LNCaP clone FGC (cell line): ENCODE measurements around the gene TMEM221.

Experiments
- DNase-seq: peaks from one replicate; pipeline ENCODE4 v3.0.0-alpha.2; 2011; ENCODE audit warnings: low read depth
- H3K4me3 ChIP-seq: 2 replicates; pipeline ENCODE4 v1.5.1; 2011; ENCODE audit warnings: mild to moderate bottlenecking, low read depth, low read length, control low read depth
- CTCF ChIP-seq: IDR thresholded peaks from 2 replicates; pipeline ENCODE4 v1.5.1; 2012; ENCODE audit warnings: mild to moderate bottlenecking; ENCODE audit not compliant: control insufficient read depth, insufficient read depth; ENCODE audit errors: extremely low read depth

The TMEM221 gene

GRCh38 chr19:17451820-17452219, 3.4 kb upstream of the TMEM221 start:
- no peak overlapping the region for H3K4me3 ChIP-seq
- DNase-seq = no peak
- TF ChIP-seq CTCF = no peak

- no peak for DNase-seq
- H3K4me3 ChIP-seq = no peak overlapping the region
Observed at GRCh38 chr19:17450264-17451075, 2.0 kb upstream of the TMEM221 start.

GRCh38 chr19:17447704-17448130, 751 bp downstream of the TMEM221 start:
- DNase-seq = no peak
- TF ChIP-seq CTCF = no peak
- no peak overlapping the region for H3K4me3 ChIP-seq

More at GRCh38 chr19:17450264-17451075, 2.0 kb upstream of the TMEM221 start:
- TF ChIP-seq CTCF = no peak

- TF ChIP-seq CTCF = no peak
- no peak overlapping the region for H3K4me3 ChIP-seq
- no peak for DNase-seq
Observed at GRCh38 chr19:17445526-17446165, 2.8 kb downstream of the TMEM221 start.

- H3K4me3 ChIP-seq = no peak overlapping the region
- no peak for DNase-seq
- TF ChIP-seq CTCF = no peak
Observed at GRCh38 chr19:17441241-17442021, 7.0 kb downstream of the TMEM221 start.

- DNase-seq = no peak
- no peak for TF ChIP-seq CTCF
- H3K4me3 ChIP-seq = no peak overlapping the region
Observed at GRCh38 chr19:17436874-17437267, 11.6 kb downstream of the TMEM221 start.
